ENCODE measurements around the gene FUCA1.
A peak's percentile ranks its signal among the peaks of the same experiment; 100 is the strongest.

FUCA1 gene

GRCh38 chr1:23867895-23868556, at the start of gene FUCA1:
TSS of gene FUCA1 (minus strand) at chr1:23868290. CDS start at chr1:23868286, 4 bp downstream.
- DNase-seq (ENCODE audit: low spot score), result peak; percentile 98
- in situ Hi-C loops (cut with MboI; ENCODE audit: low sequenced_read_pairs, unreplicated experiment), result no loop called here
- TF ChIP-seq CTCF (IDR thresholded peaks at IDR 0.05; ENCODE audit: borderline replicate concordance, control extremely low read depth, extremely low read depth, insufficient read depth, missing control alignments), result peak; percentile 93

- peak; percentile 85 for DNase-seq (ENCODE audit: low spot score)
- TF ChIP-seq CTCF (IDR thresholded peaks at IDR 0.05; ENCODE audit: borderline replicate concordance, control extremely low read depth, extremely low read depth, insufficient read depth, missing control alignments), result peak; percentile 74
- in situ Hi-C loops (cut with MboI; ENCODE audit: low sequenced_read_pairs, unreplicated experiment), result loop anchor here (5.0 kb wide), 1 partner anchor 104 kb away; no protein-coding TSS in a partner anchor
Measured at GRCh38 chr1:23916209-23917131, 48.4 kb upstream of the FUCA1 start.

- no peak for TF ChIP-seq CTCF (IDR thresholded peaks at IDR 0.05; ENCODE audit: borderline replicate concordance, control extremely low read depth, extremely low read depth, insufficient read depth, missing control alignments)
- no peak for DNase-seq (ENCODE audit: low spot score)
- in situ Hi-C loops (cut with MboI; ENCODE audit: low sequenced_read_pairs, unreplicated experiment), result loop anchor here (5.0 kb wide), 1 partner anchor 103 kb away; no protein-coding TSS in a partner anchor
Measured at GRCh38 chr1:23915466-23915865, 47.4 kb upstream of the FUCA1 start.

GRCh38 chr1:23914921-23915320, 46.8 kb upstream of the FUCA1 start:
- in situ Hi-C loops (cut with MboI; ENCODE audit: low sequenced_read_pairs, unreplicated experiment), result loop anchor here (5.0 kb wide), 1 partner anchor 103 kb away; no protein-coding TSS in a partner anchor
- TF ChIP-seq CTCF (IDR thresholded peaks at IDR 0.05; ENCODE audit: borderline replicate concordance, control extremely low read depth, extremely low read depth, insufficient read depth, missing control alignments), result no peak
- DNase-seq (ENCODE audit: low spot score), result no peak

- DNase-seq (ENCODE audit: low spot score), result no peak
- TF ChIP-seq CTCF (IDR thresholded peaks at IDR 0.05; ENCODE audit: borderline replicate concordance, control extremely low read depth, extremely low read depth, insufficient read depth, missing control alignments), result no peak
- in situ Hi-C loops (cut with MboI; ENCODE audit: low sequenced_read_pairs, unreplicated experiment), result no loop called here
Measured at GRCh38 chr1:23913212-23913880, 45.3 kb upstream of the FUCA1 start, which contains the start of gene CNR2. TSS of gene CNR2 (minus strand) at chr1:23913362. CDS start at chr1:23875617, 37,745 bp downstream.

GRCh38 chr1:23911921-23912320, 43.8 kb upstream of the FUCA1 start:
- no peak for DNase-seq (ENCODE audit: low spot score)
- in situ Hi-C loops (cut with MboI; ENCODE audit: low sequenced_read_pairs, unreplicated experiment), result no loop called here
- TF ChIP-seq CTCF (IDR thresholded peaks at IDR 0.05; ENCODE audit: borderline replicate concordance, control extremely low read depth, extremely low read depth, insufficient read depth, missing control alignments), result no peak

All from GM13976 (cell line).